NCI-H1436 treated with DMSO at 0.1 percent for 48 hours (cell line): ENCODE results near the gene TEX14.

Source experiments
- DNase-seq: peaks from one replicate; lab custom pipeline; 2025; lab: John Stamatoyannopoulos, UW

TEX14 gene, protein sequence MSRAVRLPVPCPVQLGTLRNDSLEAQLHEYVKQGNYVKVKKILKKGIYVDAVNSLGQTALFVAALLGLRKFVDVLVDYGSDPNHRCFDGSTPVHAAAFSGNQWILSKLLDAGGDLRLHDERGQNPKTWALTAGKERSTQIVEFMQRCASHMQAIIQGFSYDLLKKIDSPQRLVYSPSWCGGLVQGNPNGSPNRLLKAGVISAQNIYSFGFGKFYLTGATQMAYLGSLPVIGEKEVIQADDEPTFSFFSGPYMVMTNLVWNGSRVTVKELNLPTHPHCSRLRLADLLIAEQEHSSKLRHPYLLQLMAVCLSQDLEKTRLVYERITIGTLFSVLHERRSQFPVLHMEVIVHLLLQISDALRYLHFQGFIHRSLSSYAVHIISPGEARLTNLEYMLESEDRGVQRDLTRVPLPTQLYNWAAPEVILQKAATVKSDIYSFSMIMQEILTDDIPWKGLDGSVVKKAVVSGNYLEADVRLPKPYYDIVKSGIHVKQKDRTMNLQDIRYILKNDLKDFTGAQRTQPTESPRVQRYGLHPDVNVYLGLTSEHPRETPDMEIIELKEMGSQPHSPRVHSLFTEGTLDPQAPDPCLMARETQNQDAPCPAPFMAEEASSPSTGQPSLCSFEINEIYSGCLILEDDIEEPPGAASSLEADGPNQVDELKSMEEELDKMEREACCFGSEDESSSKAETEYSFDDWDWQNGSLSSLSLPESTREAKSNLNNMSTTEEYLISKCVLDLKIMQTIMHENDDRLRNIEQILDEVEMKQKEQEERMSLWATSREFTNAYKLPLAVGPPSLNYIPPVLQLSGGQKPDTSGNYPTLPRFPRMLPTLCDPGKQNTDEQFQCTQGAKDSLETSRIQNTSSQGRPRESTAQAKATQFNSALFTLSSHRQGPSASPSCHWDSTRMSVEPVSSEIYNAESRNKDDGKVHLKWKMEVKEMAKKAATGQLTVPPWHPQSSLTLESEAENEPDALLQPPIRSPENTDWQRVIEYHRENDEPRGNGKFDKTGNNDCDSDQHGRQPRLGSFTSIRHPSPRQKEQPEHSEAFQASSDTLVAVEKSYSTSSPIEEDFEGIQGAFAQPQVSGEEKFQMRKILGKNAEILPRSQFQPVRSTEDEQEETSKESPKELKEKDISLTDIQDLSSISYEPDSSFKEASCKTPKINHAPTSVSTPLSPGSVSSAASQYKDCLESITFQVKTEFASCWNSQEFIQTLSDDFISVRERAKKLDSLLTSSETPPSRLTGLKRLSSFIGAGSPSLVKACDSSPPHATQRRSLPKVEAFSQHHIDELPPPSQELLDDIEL (N-terminal part only)

DNA sequence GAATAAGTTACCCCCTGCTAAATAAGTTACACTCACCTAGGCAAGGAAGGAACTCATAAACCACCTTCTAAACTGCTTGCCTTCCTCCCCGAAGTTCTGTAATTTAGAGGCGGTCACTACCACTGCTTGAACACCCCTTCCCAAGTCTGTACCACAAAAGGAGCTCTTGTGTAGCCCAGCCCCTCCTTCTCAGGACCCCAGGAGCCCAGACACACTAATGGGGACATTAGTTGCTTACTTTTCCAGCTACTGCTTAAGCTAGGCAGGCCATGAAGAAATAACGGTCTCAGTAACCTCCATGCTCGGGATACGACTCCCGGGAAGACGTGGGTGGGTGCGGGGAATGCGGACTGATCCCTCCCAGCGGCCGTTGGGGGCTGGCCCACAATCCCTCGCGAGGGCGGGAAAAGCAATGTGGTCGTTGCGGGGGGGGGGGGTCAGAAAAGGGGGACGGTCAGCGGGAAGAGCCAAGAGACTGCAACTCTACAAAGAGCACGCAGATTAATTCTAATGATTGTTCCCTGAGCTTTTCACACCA is at the start of gene TEX14:
Gene TEX14 (minus strand): TSS at position 345 of the 538 bp plus-strand sequence. CDS start 40,044 bp downstream, outside the sequence.
- DNase-seq: no peak

DNA sequence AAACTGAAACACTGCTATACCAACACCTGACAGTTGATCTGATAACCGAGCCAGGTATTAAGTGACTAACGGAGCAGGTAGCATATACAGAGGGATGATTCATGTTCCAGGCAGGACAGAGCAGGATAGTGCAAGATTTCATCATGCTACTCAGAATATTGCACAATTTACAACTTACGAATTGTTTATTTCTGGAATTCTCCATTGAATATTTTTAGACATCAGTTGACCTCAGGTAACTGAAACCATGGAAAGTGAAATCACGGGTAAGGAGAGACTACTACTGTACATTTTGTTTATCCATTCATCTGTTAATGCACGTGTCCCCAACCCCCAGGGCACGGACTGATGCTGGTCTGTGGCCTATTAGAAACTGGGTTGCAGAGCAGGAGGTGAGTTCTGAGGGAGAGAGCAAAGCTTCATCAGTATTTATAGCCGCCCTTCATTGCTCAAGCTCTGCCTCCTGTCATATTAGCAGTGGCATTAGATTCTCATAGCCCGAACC is 49.3 kb upstream of the TEX14 start:
- DNase-seq: no peak

DNA sequence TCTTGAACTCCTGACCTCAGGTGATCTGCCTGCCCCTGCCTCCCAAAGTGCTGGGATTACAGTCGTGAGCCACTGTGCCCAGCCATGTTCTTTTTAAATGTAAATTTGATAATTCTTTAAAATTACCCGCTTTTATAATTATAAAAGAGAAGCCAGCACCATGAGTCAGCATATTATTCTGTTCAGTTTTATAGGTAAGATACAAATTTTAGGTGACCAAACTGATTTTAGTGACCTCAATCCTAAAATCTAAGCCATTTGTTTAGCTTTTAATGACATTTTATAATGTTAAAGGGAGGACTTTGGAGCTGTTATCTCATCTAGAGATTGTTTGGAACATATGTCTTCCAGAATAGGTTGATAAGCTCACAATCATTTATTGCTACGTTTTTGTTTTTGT is 43.0 kb upstream of the TEX14 start:
- DNase-seq: no peak

DNA sequence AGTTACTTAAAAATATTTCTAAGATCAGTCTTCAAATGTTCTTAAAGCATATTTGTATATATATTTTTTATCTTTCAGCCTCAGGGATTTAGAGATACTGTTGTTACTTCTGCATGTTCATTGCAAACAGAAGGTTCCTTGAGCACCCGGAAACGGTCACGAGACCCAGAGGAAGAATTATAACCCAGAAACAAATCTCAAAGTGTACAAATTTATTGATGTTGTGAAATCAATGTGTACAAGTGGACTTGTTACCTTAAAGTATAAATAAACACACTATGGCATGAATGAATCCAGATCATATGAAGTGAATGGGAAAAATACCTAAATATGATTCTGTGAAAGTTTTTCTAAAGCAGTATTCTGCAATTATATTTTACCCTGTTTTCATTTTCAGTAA is 42.2 kb upstream of the TEX14 start:
- no peak for DNase-seq

DNA sequence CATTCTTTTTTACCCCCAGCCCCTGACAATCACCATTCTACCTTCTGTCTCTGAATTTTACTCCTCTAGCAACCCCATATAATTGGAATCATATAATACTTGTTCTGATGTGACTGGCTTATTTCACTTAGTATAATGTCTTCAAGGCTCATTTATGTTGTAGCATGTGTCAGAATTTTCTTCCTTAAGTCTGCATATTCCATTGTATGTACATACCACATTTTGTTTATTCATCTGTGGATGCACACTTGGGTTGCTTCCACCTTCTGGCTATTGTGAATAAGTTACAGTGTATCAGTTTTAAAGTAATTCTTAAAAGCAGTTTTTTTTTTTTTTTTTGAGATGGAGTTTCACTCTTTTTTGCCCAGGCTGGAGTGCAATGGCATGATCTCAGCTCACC is 39.1 kb upstream of the TEX14 start:
- DNase-seq: no peak

DNA sequence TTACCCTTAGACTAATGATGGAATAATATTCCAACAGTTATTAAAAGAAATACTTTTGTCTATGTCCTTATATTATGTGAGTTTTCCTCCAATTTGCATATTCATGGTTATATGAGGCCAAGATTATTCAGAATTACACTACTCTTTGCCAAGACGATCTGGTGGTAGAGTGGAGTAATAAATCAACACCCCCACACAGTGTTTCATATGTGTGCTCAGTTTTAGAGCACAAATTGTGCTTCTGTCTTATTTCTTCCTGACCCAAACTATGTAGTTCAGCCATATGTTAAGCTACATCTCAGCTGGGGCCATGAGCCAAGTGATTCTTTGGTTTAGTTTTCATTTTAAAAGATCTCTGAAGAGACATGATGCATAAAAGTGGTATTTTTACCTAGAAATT is 37.0 kb upstream of the TEX14 start:
- DNase-seq: no peak

DNA sequence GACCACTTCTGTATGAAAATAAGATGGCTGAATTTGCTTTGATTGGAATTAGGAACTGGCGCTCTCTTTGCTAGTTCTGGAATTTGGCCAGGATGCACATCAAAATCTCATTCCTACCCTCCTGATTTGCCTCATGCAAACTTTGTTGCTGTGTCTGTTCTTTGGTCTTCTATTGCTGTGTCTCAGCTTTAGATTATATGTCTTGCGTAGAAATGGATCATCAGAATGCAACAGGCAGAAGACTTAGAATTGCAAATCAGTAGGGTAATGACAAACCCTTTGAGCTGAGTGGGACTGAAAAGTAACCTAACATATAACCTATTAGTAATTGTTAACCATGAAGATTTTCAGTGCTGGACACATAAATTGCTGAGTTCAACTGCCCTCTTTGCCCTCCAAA is 30.9 kb upstream of the TEX14 start:
- DNase-seq: no peak

DNA sequence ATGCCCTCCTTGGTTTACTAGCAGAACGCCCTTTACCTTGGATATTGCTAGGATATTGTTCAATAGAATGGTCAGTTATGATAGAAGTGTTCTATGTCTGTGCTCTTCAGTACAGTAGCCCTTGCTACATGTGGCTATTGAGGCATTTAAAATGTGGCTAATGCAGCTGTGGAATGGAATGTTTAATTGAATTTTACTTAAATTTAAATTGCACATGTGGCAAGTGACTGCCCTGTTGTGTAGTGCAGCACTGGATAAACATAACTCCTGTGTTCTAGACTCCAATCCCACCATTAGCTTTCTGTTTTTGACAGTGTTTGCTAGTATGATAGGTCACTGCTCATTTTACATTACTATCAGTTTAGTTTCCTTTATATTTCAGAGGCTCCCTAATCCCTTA is 30.4 kb upstream of the TEX14 start:
- DNase-seq: no peak

DNA sequence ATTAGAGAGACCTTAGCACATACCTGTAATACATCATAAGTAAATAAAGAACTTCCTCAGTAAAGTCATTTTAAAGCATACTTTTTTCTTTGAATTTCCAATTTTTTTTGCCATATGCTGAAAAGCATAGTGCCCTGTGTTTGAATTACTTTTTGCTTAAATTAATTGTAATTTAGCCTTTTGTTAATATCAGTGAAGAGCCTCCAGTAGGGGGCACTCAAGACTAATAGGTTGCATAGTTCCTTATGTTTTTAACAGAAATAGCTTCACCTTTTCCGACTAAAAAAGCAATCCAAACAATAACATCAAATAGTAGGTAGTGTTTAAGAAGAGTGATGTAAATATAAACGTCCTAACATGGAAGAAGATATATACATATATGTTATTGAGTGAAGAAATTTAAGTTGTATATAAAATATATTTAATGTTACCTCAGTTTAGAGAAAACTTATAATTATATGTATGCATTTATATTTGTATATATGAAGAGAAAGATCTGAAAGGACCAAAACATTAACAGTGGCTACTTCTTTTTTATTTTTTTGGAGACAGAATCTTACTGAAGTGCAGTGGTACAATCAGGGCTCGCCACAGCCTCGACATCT is 19.2 kb upstream of the TEX14 start:
- DNase-seq: no peak

DNA sequence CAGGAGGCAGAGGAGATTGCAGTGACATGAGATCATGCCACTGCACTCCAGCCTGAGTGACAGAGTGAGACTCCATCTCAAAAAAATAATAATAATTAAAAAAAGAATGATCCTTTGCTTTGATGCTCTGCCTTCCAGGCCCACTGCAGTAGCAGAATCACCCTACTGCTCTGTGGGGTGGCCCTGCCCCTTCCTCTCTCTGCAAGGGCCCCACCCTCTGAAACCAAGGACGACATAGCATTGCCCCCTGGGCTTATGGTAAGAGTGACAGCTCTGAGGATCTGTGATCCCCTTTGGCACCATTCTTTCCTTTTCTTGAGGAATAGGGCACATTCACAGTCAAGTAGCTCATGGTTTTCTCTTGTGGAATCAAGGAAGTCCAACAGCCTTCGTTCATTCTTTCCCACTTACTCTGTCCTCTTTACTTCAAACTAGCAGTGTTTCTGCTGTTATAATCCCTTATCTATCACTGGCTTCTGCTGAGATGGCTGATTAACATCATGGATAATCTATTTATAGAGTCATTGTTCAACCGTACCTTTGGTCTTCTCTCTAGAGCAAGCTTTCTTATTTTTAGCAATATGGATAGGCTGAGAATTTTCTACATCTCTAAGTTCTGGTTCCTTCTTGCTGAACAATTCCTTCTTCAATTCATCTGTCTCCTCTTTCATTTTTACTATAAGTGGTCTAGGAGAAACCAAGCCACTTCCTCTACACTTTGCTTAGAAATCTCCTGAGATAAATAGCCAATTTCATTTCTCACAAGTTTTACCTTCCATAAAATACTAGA is 14.7 kb upstream of the TEX14 start:
- DNase-seq: no peak

DNA sequence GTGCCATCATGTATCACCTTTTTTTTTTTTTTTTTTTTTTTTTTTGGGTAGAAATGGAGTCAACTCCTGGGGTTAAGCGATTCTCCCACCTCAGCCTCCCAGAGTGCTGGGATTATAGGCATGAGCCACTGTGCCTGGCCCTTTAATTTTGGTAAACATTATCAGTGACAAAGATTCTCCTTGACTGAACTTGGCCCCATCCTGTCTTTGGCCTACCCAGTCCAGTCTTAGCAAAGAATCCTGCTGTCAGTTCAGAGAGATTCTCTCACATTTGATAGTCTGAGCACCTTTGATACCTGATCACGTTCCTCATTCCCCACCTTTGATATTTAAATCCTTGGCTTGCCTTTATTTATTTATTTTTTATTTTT is 12.1 kb upstream of the TEX14 start:
- no peak for DNase-seq

DNA sequence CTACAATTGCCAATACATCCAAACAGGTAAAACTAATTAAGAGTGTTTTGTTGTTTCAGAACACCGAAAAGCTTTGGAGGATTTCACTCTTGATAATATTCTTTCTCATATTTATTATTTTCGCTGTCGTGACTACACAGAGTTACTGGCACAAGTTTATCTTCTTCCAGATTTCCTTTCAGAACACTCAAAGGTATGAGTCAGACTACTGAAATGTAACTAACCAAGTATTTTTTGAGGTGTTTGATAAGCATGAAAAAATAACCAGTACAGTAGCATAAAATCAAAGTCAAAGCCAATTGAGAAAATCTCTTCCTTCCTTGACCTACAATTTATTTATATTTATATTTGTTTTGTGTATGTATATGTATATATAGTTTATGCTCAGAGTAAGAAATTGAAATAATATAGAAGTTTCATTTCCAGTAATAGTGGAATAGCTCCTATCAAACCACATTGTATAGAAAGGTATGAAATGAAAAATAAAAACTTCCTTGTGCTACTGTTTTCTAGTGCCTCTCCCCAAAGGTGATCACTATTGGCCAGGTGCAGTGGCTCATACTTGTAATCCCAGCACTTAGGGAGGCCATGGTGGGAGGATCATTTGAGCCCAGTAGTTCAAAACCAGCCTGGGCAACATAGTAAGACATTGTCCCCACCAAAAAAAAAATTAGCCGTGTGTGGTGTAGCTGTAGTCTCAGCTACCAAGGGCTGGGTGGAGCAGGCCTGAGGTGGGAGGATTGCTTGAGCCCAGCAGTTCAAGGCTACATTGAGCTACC is 11.5 kb upstream of the TEX14 start:
- no peak for DNase-seq

DNA sequence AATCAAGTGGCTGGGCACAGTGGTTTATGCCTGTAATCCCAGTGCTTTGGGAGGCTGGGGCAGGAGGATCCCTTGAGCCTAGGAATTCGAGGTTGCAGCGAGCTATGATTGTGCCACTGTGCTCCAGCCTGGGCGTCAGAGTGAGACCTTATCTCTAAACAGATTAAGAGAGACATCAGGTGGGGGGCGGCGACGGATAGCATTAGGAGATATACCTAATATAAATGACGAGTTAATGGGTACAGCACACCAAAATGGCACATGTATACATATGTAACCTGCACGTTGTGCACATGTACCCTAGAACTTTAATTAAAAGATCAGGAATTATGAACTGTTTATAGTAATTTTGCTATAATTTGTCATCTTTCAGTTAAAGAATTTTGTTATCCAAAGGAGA is 10.9 kb upstream of the TEX14 start:
- DNase-seq: no peak

DNA sequence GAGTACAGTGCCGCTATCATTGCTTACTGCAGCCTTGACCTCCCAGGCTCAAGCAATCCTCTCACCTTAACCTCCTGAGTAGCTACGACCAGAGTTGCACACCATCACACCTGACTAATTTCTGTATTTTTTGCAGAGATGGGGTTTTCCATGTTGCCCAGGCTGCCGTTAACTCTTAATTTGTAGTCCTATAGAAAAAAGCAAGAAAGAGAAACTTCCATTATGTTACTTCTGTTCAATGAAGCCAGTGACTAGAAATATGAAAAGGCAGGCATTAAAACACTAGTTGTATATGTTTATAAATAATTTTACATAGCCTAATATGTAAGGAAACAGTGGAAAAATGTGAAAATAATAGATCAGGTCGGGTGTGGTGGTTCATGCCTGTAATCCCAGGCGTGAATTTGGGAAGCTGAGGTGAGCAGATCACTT is 10.2 kb upstream of the TEX14 start:
- no peak for DNase-seq

DNA sequence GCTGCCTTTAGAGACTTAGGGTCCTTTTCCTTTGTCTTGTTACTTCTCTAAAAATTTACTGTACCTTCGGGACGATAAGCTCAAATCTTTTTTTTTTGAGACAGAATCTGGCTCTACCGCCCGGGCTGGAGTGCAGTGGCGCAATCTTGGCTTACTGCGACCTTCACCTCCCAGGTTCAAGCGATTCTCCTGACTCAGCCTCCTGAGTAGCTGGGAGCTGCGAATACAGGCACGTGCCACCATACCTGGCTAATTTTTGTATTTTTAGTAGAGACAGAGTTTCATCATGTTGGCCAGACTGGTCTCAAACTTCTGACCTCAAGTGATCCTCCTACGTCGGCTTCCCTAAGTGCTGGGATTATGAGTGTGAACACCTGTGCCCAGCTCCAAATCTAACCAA is 7.9 kb upstream of the TEX14 start:
- no peak for DNase-seq

DNA sequence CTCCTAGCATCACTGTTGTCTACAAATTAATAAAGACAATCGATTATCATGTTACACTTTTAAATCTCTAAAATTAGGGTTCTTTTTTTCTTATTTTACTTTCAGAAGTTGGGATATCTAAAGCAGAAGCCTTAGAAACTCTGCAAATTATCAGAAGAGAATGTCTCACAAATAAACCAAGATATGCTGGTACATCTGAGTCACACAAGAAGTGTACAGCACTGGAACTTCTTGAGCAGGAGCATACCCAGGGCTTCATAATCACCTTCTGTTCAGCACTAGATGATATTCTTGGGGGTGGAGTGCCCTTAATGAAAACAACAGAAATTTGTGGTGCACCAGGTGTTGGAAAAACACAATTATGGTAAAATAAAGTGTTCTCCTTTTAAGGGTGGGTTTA is 3.0 kb upstream of the TEX14 start:
- no peak for DNase-seq

DNA sequence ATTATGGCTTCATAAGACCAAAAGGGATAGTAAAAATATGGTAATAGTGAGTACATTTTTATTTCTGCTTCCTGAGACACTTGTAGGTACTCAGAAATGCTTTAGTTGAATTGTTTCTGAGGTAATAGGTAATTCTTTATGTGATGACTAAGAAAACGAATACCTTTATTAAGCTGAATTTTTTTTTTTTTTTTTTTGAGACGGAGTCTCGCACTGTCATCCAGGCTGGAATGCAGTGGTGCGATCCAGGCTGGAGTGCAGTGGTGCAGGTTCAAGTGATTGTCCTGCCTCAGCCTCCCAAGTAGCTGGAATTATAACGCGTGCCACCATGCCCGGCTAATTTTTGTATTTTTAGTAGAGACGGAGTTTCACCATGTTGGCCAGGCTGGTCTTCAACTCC is 2.5 kb upstream of the TEX14 start:
- DNase-seq: no peak

DNA sequence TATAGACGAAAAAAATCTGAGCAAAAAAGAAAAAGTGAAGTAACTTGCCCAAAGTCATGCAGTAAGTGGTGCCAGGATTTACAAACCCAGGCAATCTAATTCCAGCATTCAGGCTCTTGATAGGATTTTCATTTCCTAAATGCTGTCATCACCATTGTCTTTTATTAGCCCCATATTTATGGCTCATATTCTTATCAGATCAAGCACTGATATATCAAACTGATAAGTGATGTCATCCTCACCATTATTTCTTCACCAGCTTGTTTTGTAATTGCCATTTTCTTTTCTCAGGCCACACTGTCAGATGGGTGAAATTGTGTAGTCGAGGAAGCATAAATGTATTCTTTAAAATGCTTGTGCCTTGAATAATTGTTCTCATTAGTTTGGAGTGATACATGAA is 1.9 kb upstream of the TEX14 start:
- DNase-seq: no peak

DNA sequence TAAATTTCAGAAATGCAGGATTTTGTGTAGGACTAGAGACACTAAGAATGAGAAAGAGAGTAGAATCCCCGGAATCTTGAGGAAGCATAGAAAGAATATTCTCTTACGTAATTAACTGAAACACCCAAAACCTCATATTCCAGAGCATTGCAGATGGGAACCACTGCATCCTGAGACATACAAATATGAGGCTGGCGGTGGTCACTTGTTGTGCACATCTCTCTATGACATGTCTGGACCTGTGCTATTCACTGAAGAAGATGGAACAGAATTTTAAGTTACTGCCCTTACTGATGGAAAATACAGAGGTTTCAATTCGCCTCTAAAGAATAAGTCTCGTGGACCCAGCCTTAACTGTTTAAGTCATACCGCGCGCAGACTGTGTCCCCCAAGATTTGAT is 1.4 kb upstream of the TEX14 start:
- DNase-seq: no peak
